Measurements from ENCODE around the gene MICAL2. TPM values are rescaled to one million over a fixed set of nuclear protein-coding genes. Genes with fewer than 3 reads are reported as not detected.

The MICAL2 gene
- total RNA-seq, 1 donor from 2014 or later, result 4.4 TPM

DNA sequence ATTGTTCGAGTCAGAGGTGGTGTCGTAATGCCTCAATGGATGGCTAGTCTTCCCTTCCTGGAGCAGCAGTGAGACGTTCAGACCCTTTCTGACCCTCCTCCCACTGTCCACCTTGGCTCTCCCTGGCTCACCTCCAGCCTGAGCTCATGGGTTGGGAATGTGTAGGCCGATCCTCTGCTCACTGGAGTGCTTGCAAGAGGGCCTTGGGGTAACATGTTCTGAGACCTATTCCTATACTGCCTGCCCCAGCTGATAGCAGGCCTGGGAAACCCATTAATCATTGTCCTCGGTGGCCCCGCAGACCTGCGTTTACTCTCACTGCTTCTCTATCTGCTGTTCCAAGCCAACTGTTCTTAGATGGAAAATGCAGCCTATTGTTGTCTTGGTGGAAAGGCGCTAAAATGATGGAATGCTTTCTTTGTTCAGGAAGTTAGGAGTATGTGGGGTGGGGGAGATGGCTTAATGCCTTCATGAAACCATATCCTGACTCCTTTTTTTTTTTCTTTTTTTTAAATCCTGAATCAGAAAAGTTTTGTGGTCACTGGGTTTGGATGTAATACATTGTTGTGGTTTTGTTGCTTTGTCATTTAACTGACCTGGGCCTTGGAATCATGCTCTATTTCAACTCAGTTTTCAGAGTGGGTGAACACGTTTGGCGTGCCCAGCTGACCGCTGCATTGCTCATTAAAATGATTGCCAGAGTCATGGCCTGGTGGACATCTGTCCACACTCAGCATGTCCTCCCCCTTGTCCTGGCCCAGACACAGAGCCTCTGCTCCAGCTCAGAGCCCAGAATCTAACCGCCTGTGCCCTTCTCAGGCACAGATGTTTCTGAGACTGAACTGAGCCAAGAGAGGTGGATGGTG lies 72.5 kb downstream of the MICAL2 start:
- H3K4me1 Mint-ChIP-seq (ENCODE audit: low read depth, unreplicated experiment), result peaks cover 22% of the 10 kb centered on the region
- TF ChIP-seq, protein P1, sequence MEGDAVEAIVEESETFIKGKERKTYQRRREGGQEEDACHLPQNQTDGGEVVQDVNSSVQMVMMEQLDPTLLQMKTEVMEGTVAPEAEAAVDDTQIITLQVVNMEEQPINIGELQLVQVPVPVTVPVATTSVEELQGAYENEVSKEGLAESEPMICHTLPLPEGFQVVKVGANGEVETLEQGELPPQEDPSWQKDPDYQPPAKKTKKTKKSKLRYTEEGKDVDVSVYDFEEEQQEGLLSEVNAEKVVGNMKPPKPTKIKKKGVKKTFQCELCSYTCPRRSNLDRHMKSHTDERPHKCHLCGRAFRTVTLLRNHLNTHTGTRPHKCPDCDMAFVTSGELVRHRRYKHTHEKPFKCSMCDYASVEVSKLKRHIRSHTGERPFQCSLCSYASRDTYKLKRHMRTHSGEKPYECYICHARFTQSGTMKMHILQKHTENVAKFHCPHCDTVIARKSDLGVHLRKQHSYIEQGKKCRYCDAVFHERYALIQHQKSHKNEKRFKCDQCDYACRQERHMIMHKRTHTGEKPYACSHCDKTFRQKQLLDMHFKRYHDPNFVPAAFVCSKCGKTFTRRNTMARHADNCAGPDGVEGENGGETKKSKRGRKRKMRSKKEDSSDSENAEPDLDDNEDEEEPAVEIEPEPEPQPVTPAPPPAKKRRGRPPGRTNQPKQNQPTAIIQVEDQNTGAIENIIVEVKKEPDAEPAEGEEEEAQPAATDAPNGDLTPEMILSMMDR (IDR thresholded peaks at IDR 0.05; ENCODE audit: partially characterized antibody, unreplicated experiment), result no peak
- no peaks in the 10 kb centered on the region for H3K9me3 Mint-ChIP-seq (ENCODE audit: unreplicated experiment)
- H3K4me3 Mint-ChIP-seq (ENCODE audit: unreplicated experiment), result no peak overlapping the region
- DNase-seq, result no peak
- no peak overlapping the region for H3K27ac Mint-ChIP-seq (ENCODE audit: unreplicated experiment)
- H3K27me3 Mint-ChIP-seq (ENCODE audit: unreplicated experiment), result peaks cover 2% of the 10 kb centered on the region
- no peaks in the 10 kb centered on the region for H3K36me3 Mint-ChIP-seq (ENCODE audit: unreplicated experiment)

DNA sequence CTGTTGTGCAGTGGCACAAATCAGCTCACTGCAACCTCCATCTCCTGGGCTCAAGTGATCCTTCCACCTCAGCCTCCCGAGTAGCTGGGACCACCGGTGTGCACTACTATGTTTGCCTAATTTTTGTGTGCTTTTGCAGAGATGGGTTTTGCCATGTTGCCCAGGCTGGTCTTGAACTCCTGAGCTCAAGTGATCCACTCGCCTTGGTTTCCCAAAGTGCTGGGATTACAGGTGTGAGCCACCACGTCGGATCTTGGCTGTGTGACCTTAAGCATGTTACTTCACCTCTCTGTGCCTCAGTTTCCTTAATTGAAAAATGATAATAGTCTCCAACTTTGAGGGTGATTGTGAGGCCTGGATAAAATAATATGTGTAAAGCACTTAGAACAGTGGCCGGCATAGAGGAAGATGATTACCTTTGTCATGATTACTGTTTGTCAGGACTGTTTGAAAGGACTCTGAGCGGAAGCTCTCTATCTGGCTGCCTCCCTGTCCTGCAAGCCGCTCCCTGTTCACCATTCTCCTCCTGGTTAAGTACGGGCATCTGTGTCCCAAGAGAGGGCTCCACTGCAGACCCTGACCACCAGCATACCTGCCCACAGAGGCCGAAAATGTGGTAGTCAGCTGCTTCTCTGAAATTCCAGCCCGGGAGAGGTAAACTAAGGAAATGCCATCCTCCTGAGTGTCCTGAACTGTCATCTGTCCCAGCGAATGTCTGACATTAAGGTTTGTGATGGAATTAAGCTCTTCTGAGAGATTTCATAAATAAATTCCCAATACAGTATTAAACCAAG lies 73.6 kb downstream of the MICAL2 start:
- TF ChIP-seq, protein P1 (IDR thresholded peaks at IDR 0.05; ENCODE audit: partially characterized antibody, unreplicated experiment), result no peak
- peaks cover 2% of the 10 kb centered on the region for H3K27me3 Mint-ChIP-seq (ENCODE audit: unreplicated experiment)
- H3K4me3 Mint-ChIP-seq (ENCODE audit: unreplicated experiment), result no peak overlapping the region
- DNase-seq, result no peak
- H3K4me1 Mint-ChIP-seq (ENCODE audit: low read depth, unreplicated experiment), result peaks cover 18% of the 10 kb centered on the region
- H3K36me3 Mint-ChIP-seq (ENCODE audit: unreplicated experiment), result no peaks in the 10 kb centered on the region
- no peak overlapping the region for H3K27ac Mint-ChIP-seq (ENCODE audit: unreplicated experiment)
- H3K9me3 Mint-ChIP-seq (ENCODE audit: unreplicated experiment), result no peaks in the 10 kb centered on the region

DNA sequence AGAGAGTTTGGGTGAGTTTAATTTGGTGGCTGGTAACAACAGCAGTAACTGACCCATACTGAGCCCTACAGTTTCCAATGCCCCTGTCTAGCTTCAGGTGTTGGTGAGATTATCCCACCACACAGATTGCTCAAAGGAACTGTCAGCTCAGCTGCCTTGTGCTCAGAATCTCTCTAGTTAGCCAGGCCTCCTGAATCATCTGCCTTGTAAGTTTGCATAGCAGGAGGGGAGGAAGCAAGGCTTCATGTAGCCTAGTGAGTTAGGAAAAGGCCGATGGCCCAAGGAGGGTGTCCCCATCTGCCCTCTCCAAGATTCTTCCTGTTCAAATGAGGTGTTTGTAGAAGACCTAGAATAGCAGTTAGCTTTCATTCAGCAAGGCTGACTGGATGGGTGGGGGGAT lies 74.3 kb downstream of the MICAL2 start:
- no peaks in the 10 kb centered on the region for H3K9me3 Mint-ChIP-seq (ENCODE audit: unreplicated experiment)
- no peaks in the 10 kb centered on the region for H3K36me3 Mint-ChIP-seq (ENCODE audit: unreplicated experiment)
- no peak overlapping the region for H3K27ac Mint-ChIP-seq (ENCODE audit: unreplicated experiment)
- peaks cover 11% of the 10 kb centered on the region for H3K4me1 Mint-ChIP-seq (ENCODE audit: low read depth, unreplicated experiment)
- TF ChIP-seq, protein P1 (IDR thresholded peaks at IDR 0.05; ENCODE audit: partially characterized antibody, unreplicated experiment), result no peak
- no peak overlapping the region for H3K4me3 Mint-ChIP-seq (ENCODE audit: unreplicated experiment)
- peaks cover 2% of the 10 kb centered on the region for H3K27me3 Mint-ChIP-seq (ENCODE audit: unreplicated experiment)
- DNase-seq, result no peak

DNA sequence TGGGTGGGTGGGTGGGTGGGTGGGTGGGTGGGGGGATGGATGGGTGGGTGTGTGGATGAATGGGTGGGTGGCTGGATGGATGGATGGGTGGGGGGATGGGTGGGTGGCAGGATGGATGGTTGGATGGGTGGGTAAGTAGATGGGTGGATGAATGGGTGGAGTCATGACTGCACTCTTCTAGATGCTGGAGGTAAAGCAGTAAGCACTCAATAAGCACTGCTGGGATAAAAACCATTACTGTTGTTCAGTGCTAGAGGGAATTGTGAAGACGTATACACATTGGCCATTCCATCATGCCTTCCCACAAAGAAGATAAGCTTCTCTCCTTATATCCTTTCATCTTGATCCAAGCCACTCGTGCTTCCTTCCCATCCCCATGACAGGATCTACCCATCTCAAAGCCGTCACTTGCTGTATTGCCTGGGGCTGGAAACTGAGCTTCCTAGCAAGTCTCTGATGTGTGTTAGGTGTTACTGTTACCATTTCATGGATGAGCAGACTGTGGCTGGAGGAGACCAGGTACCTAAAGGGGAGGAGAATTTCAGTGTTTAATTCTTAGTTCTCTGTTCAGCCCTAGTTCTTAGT lies 74.8 kb downstream of the MICAL2 start:
- TF ChIP-seq, protein P1 (IDR thresholded peaks at IDR 0.05; ENCODE audit: partially characterized antibody, unreplicated experiment), result no peak
- Mint-ChIP-seq H3K4me1 (ENCODE audit: low read depth, unreplicated experiment) (peaks cover 8% of the 10 kb centered on the region), H3K27me3 (ENCODE audit: unreplicated experiment) (peaks cover 2% of the 10 kb centered on the region), H3K4me3 (ENCODE audit: unreplicated experiment) (no peak overlapping the region), H3K36me3 (ENCODE audit: unreplicated experiment) (no peaks in the 10 kb centered on the region), H3K27ac (ENCODE audit: unreplicated experiment) (no peak overlapping the region), H3K9me3 (ENCODE audit: unreplicated experiment) (no peaks in the 10 kb centered on the region)
- no peak for DNase-seq

All from glutamatergic neuron (in vitro differentiated cells).